IPS DF 6.9 (cell line): ENCODE measurements around the gene HTRA3.

Experiments used
- DNase-seq: peaks from one replicate; pipeline ENCODE4 v3.0.0-alpha.2; 2013; ENCODE audit warnings: low read depth, low spot score
- H3K27ac ChIP-seq: one replicate; pipeline ENCODE4 v1.5.1; 2013; ENCODE audit warnings: low read length, control low read depth
- H3K27me3 ChIP-seq: 2 replicates; pipeline ENCODE4 v1.6.1; 2013; ENCODE audit warnings: mild to moderate bottlenecking, low read length; ENCODE audit not compliant: control insufficient read depth, insufficient read depth
- H3K36me3 ChIP-seq: 2 replicates; pipeline ENCODE4 v1.6.1; 2013; ENCODE audit warnings: low read length; ENCODE audit not compliant: control insufficient read depth, insufficient read depth
- H3K4me1 ChIP-seq: 2 replicates; pipeline ENCODE4 v1.6.1; 2013; ENCODE audit warnings: low read length; ENCODE audit not compliant: control insufficient read depth, insufficient read depth
- H3K4me3 ChIP-seq: 2 replicates; pipeline ENCODE4 v1.5.1; 2013; ENCODE audit warnings: mild to moderate bottlenecking, low read length
- H3K9me3 ChIP-seq: 2 replicates; pipeline ENCODE4 v1.6.1; 2013; ENCODE audit warnings: low read length, inconsistent platforms; ENCODE audit not compliant: control insufficient read depth, insufficient read depth
- WGBS: extraction: QIAGEN DNeasy Blood & Tissue Kit; methylation state at CpG from one replicate; pipeline ENCODE4 v1.1.7; 2013; ENCODE audit warnings: mixed read lengths, missing lambda C conversion rate; ENCODE audit not compliant: insufficient read length, insufficient coverage; 5-methylcytosine and 5-hydroxymethylcytosine counted together

The HTRA3 gene

GRCh38 chr4:8240211-8241041 lies 29.1 kb upstream of the HTRA3 start:
- WGBS = no CpG with 5 or more reads among the region's 26 CpGs
- DNase-seq = no peak
- Histone ChIP-seq H3K4me3 (no peak overlapping the region), H3K9me3 (no peaks in the 10 kb centered on the region), H3K4me1 (peaks cover 3% of the 10 kb centered on the region; the same call in 1 of the 2 replicates), H3K27ac (no peak overlapping the region), H3K27me3 (no peaks in the 10 kb centered on the region), H3K36me3 (no peaks in the 10 kb centered on the region; the same call in 1 of the 2 replicates)

- DNase-seq = no peak
- WGBS = no CpG with 5 or more reads among the region's 14 CpGs
- peaks cover 2% of the 10 kb centered on the region; the same call in 1 of the 2 replicates for H3K4me1 ChIP-seq
- H3K36me3 ChIP-seq = no peaks in the 10 kb centered on the region; the same call in 1 of the 2 replicates
- no peak overlapping the region for H3K27ac ChIP-seq
- H3K4me3 ChIP-seq = no peak overlapping the region
- no peaks in the 10 kb centered on the region for H3K9me3 ChIP-seq
- H3K27me3 ChIP-seq = no peaks in the 10 kb centered on the region
Measured at GRCh38 chr4:8241211-8241779, 28.3 kb upstream of the HTRA3 start.

GRCh38 chr4:8241895-8242696 lies 27.5 kb upstream of the HTRA3 start:
- peak; percentile 75 for DNase-seq
- Histone ChIP-seq H3K4me1 (peaks cover 2% of the 10 kb centered on the region; the same call in 1 of the 2 replicates), H3K9me3 (no peaks in the 10 kb centered on the region), H3K4me3 (no peak overlapping the region), H3K27me3 (no peaks in the 10 kb centered on the region), H3K36me3 (no peaks in the 10 kb centered on the region), H3K27ac (no peak overlapping the region)
- no CpG with 5 or more reads among the region's 29 CpGs for WGBS

- H3K27ac ChIP-seq = no peak overlapping the region
Measured at GRCh38 chr4:8242782-8243560, 26.6 kb upstream of the HTRA3 start.

GRCh38 chr4:8244001-8244757 lies 25.4 kb upstream of the HTRA3 start:
- no peak for DNase-seq
- no peak overlapping the region for H3K27ac ChIP-seq
- H3K9me3 ChIP-seq = no peaks in the 10 kb centered on the region
- H3K27me3 ChIP-seq = no peaks in the 10 kb centered on the region
- no CpG with 5 or more reads among the region's 18 CpGs for whole genome bisulfite sequencing
- no peak overlapping the region for H3K4me3 ChIP-seq
- no peaks in the 10 kb centered on the region for H3K36me3 ChIP-seq
- H3K4me1 ChIP-seq = 0 out of 2 replicates have a peak, but pooled peaks cover 2% of the 10 kb centered on the region

More at GRCh38 chr4:8242782-8243560, 26.6 kb upstream of the HTRA3 start:
- Histone ChIP-seq H3K27me3 (no peaks in the 10 kb centered on the region), H3K9me3 (no peaks in the 10 kb centered on the region), H3K36me3 (no peaks in the 10 kb centered on the region), H3K4me3 (no peak overlapping the region), H3K4me1 (peaks cover 2% of the 10 kb centered on the region; the same call in 1 of the 2 replicates)
- no CpG with 5 or more reads among the region's 10 CpGs for WGBS
- DNase-seq = no peak

GRCh38 chr4:8244931-8245460 lies 24.6 kb upstream of the HTRA3 start:
- Histone ChIP-seq H3K9me3 (no peaks in the 10 kb centered on the region), H3K27me3 (no peaks in the 10 kb centered on the region), H3K4me1 (0 out of 2 replicates have a peak, but pooled peaks cover 2% of the 10 kb centered on the region), H3K4me3 (no peak overlapping the region), H3K27ac (no peak overlapping the region), H3K36me3 (no peaks in the 10 kb centered on the region)
- no CpG with 5 or more reads among the region's 19 CpGs for WGBS
- no peak for DNase-seq

GRCh38 chr4:8245884-8246833 lies 23.4 kb upstream of the HTRA3 start:
- no peak overlapping the region for H3K27ac ChIP-seq
- no peaks in the 10 kb centered on the region for H3K9me3 ChIP-seq
- no peak overlapping the region for H3K4me3 ChIP-seq
- no peaks in the 10 kb centered on the region for H3K27me3 ChIP-seq
- 0 out of 2 replicates have a peak, but pooled peaks cover 2% of the 10 kb centered on the region for H3K4me1 ChIP-seq
- WGBS = no CpG with 5 or more reads among the region's 31 CpGs
- H3K36me3 ChIP-seq = no peaks in the 10 kb centered on the region
- DNase-seq = no peak

GRCh38 chr4:8247047-8247930 lies 22.3 kb upstream of the HTRA3 start:
- WGBS = no CpG with 5 or more reads among the region's 31 CpGs
- no peak overlapping the region for H3K4me3 ChIP-seq
- H3K36me3 ChIP-seq = no peaks in the 10 kb centered on the region
- H3K9me3 ChIP-seq = no peaks in the 10 kb centered on the region
- H3K27me3 ChIP-seq = no peaks in the 10 kb centered on the region
- 0 out of 2 replicates have a peak, but pooled peaks cover 2% of the 10 kb centered on the region for H3K4me1 ChIP-seq
- no peak overlapping the region for H3K27ac ChIP-seq
- no peak for DNase-seq
